Liver (tissue), 9 donors: ENCODE measurements around the gene TSPAN18. TPM values are rescaled to one million over a fixed set of nuclear protein-coding genes. Genes with fewer than 3 reads are reported as not detected.

Experiments used
- DNase-seq: peaks from one replicate; pipeline ENCODE4 v3.0.0-alpha.2; 2017; ENCODE audit warnings: low spot score
- H3K27ac ChIP-seq, 2 donors: one replicate each; pipeline ENCODE4 v1.7.0; 2013; ENCODE audit warnings: inconsistent platforms in 2 of 2, low read length in 2 of 2, control low read depth in 1 of 2, low read depth in 1 of 2, mild to moderate bottlenecking in 1 of 2
- H3K27me3 ChIP-seq, 4 donors: one replicate each; pipeline versions ENCODE4 v1.6.1 to v1.7.0; 2013; ENCODE audit warnings: low read length in 3 of 4, inconsistent platforms in 1 of 4, mild to moderate bottlenecking in 1 of 4, moderate library complexity in 1 of 4; ENCODE audit not compliant: control insufficient read depth in 4 of 4, insufficient read depth in 4 of 4
- H3K36me3 ChIP-seq, 4 donors: one replicate each; pipeline versions ENCODE4 v1.6.1 to v1.7.0; 2013; ENCODE audit warnings: low read length in 3 of 4, mild to moderate bottlenecking in 3 of 4, low read depth in 1 of 4, moderate library complexity in 1 of 4; ENCODE audit not compliant: control insufficient read depth in 4 of 4, insufficient read depth in 3 of 4
- H3K4me1 ChIP-seq, 4 donors: one replicate each; pipeline versions ENCODE4 v1.6.1 to v1.7.0; 2013; ENCODE audit warnings: low read length in 3 of 4, mild to moderate bottlenecking in 3 of 4, moderate library complexity in 1 of 4; ENCODE audit not compliant: control insufficient read depth in 4 of 4, insufficient read depth in 4 of 4
- H3K4me3 ChIP-seq, 3 donors: one replicate each; pipeline versions ENCODE4 v1.6.1 to v1.7.0; 2013; ENCODE audit warnings: low read length in 3 of 3, control low read depth in 1 of 3, low read depth in 1 of 3, mild to moderate bottlenecking in 1 of 3
- H3K9ac ChIP-seq, 2 donors: one replicate each; pipeline ENCODE4 v1.7.0; 2013; ENCODE audit warnings: low read length in 2 of 2, mild to moderate bottlenecking in 2 of 2, moderate library complexity in 2 of 2, control low read depth in 1 of 2, low read depth in 1 of 2
- H3K9me3 ChIP-seq, 4 donors: one replicate each; pipeline versions ENCODE4 v1.6.1 to v1.7.0; 2013; ENCODE audit warnings: low read length in 3 of 4; ENCODE audit not compliant: control insufficient read depth in 4 of 4
- ATF3 ChIP-seq: IDR thresholded peaks from 2 replicates; pipeline ENCODE4 v1.6.1; 2016; ENCODE audit warnings: antibody characterized with exemption
- CTCF ChIP-seq: fragments of 150-350 bp; IDR thresholded peaks from 2 replicates; pipeline ENCODE4 v1.5.1; 2017; ENCODE audit warnings: improper control_type of control experiment, low read depth, low read length; ENCODE audit not compliant: missing input control
- EGR1 ChIP-seq, 2 donors: IDR thresholded peaks; 2 replicates each; pipeline ENCODE4 v1.6.1; 2016 to 2018; ENCODE audit warnings: antibody characterized with exemption in 2 of 2, low read depth in 2 of 2
- FOXA1 ChIP-seq: IDR thresholded peaks from 2 replicates; pipeline ENCODE4 v1.6.1; 2016; ENCODE audit warnings: antibody characterized with exemption
- FOXA2 ChIP-seq: IDR thresholded peaks from 2 replicates; pipeline ENCODE4 v1.6.1; 2016; ENCODE audit warnings: antibody characterized with exemption
- GABPA ChIP-seq, 2 donors: IDR thresholded peaks in 1 of 2; conservative IDR thresholded peaks in 1 of 2; 2 replicates each; pipeline ENCODE4 v1.6.1; 2016; ENCODE audit warnings: antibody characterized with exemption in 2 of 2, mild to moderate bottlenecking in 1 of 2, moderate library complexity in 1 of 2
- HNF4A ChIP-seq, 2 donors: conservative IDR thresholded peaks; 2 replicates each; pipeline ENCODE4 v1.6.1; 2016; ENCODE audit warnings: antibody characterized with exemption in 2 of 2, mild to moderate bottlenecking in 2 of 2
- HNF4G ChIP-seq: IDR thresholded peaks from 2 replicates; pipeline ENCODE4 v1.6.1; 2016; ENCODE audit warnings: antibody characterized with exemption
- JUND ChIP-seq, 2 donors: IDR thresholded peaks; 2 replicates each; pipeline ENCODE4 v1.6.1; 2016; ENCODE audit warnings: antibody characterized with exemption in 2 of 2
- MAX ChIP-seq: IDR thresholded peaks from 2 replicates; pipeline ENCODE4 v1.6.1; 2016; ENCODE audit warnings: antibody characterized with exemption
- NR2F2 ChIP-seq: IDR thresholded peaks from 2 replicates; pipeline ENCODE4 v1.6.1; 2016; ENCODE audit warnings: antibody characterized with exemption
- RAD21 ChIP-seq, 2 donors: IDR thresholded peaks; 2 replicates each; pipeline ENCODE4 v1.6.1; 2016; ENCODE audit warnings: antibody characterized with exemption in 2 of 2, mild to moderate bottlenecking in 2 of 2
- REST ChIP-seq: IDR thresholded peaks from 2 replicates; pipeline ENCODE4 v1.6.1; 2016; ENCODE audit warnings: antibody characterized with exemption, mild to moderate bottlenecking
- RXRA ChIP-seq, 2 donors: IDR thresholded peaks; 2 replicates each; pipeline ENCODE4 v1.6.1; 2017 to 2018; ENCODE audit warnings: antibody characterized with exemption in 2 of 2, mild to moderate bottlenecking in 1 of 2
- SP1 ChIP-seq: IDR thresholded peaks from 2 replicates; pipeline ENCODE4 v1.6.1; 2018; ENCODE audit warnings: antibody characterized with exemption, mild to moderate bottlenecking
- TAF1 ChIP-seq: conservative IDR thresholded peaks from 2 replicates; pipeline ENCODE4 v1.6.1; 2016; ENCODE audit warnings: antibody characterized with exemption, mild to moderate bottlenecking
- YY1 ChIP-seq: IDR thresholded peaks from 2 replicates; pipeline ENCODE4 v1.6.1; 2016; ENCODE audit warnings: antibody characterized with exemption, mild to moderate bottlenecking
- ZBTB33 ChIP-seq: IDR thresholded peaks from 2 replicates; pipeline ENCODE4 v1.6.1; 2016; ENCODE audit warnings: antibody characterized with exemption
- WGBS: extraction: QIAGEN DNeasy Blood & Tissue Kit; methylation state at CpG from one replicate; pipeline ENCODE4 v1.1.7; 2013; 5-methylcytosine and 5-hydroxymethylcytosine counted together
- polyA plus RNA-seq, 2 donors: library from polyadenylated mRNA; stranded (reverse) in 1 of 2; unstranded in 1 of 2; fragments of 200-250 nt in 1 of 2; fragments of >200 nt in 1 of 2; fragmentation: Nextera tagmentation in 1 of 2; extraction: Ambion mirVana in 1 of 2; gene quantifications; one replicate each; pipeline versions ENCODE4 v1.2.1 to v1.2.3, GENCODE V29; 2013 to 2015
- total RNA-seq, 2 donors: library from RNA; depleted of rRNA; stranded (reverse); fragments of >200 nt; gene quantifications; one replicate each; pipeline ENCODE4 v1.2.3, GENCODE V29; 2014
- donor health status: healthy.
- donor health status: healthy.
- donor health status: healthy.
- donor health status: healthy.
- donor health status: healthy.

Gene TSPAN18
- total and polyA plus RNA-seq, 4 donors, result 1.2 to 5.0 (median 2.8) TPM

- Histone ChIP-seq H3K27ac (no peak overlapping the region), H3K4me1 (no peaks in the 10 kb centered on the region), H3K9ac (no peak overlapping the region), H3K27me3 (no peaks in the 10 kb centered on the region), H3K36me3 (no peaks in the 10 kb centered on the region), H3K4me3 (no peak overlapping the region), H3K9me3 (no peaks in the 10 kb centered on the region)
- 66% methylated on average over 9 of the region's 9 CpGs for WGBS
- TF ChIP-seq GABPA (IDR thresholded peaks at IDR 0.05 in 1 of 2, conservative IDR thresholded peaks at IDR 0.05 in 1 of 2) (no peak), SP1 (no peak), YY1 (no peak), HNF4A (conservative IDR thresholded peaks at IDR 0.05) (no peak), ATF3 (no peak), REST (no peak), FOXA2 (no peak), NR2F2 (no peak), TAF1 (no peak), RXRA (IDR thresholded peaks at IDR 0.05) (no peak), JUND (IDR thresholded peaks at IDR 0.05) (no peak), RAD21 (IDR thresholded peaks at IDR 0.05) (no peak), HNF4G (no peak), MAX (no peak), EGR1 (IDR thresholded peaks at IDR 0.05; ENCODE audit: low read depth in 2 of 2) (no peak), FOXA1 (no peak), ZBTB33 (no peak), CTCF (no peak)
- DNase-seq, result peak; percentile 60
Observed at GRCh38 chr11:44780940-44781631, 54.3 kb downstream of the TSPAN18 start.
